WI38 (cell line): Measurements from ENCODE around the gene PRPSAP2.
"Not testable (repeated sequence)": the region's sequence is repeated elsewhere in the genome, so short reads cannot be mapped to it uniquely, and the experiment has no call there.

Experiments
- H3K4me3 ChIP-seq: 2 replicates; pipeline ENCODE4 v1.5.1; 2011; ENCODE audit warnings: low read depth, mild to moderate bottlenecking, control low read depth, low read length
- CTCF ChIP-seq: IDR thresholded peaks from 2 replicates; pipeline ENCODE4 v1.5.1; 2012; ENCODE audit warnings: low read depth, mild to moderate bottlenecking, control low read depth, low read length

Gene PRPSAP2

GRCh38 chr17:18862011-18862410 lies 4.1 kb downstream of the PRPSAP2 start:
- H3K4me3 ChIP-seq, result no peak overlapping the region
- no peak for TF ChIP-seq CTCF

GRCh38 chr17:18864996-18865395 lies 7.1 kb downstream of the PRPSAP2 start:
- H3K4me3 ChIP-seq, result not testable (repeated sequence)

- TF ChIP-seq CTCF, result no peak
- H3K4me3 ChIP-seq, result no peak overlapping the region
Observed at GRCh38 chr17:18866866-18867813, 9.2 kb downstream of the PRPSAP2 start.

GRCh38 chr17:18877104-18877645 lies 19.2 kb downstream of the PRPSAP2 start:
- TF ChIP-seq CTCF, result no peak
- H3K4me3 ChIP-seq, result no peak overlapping the region

GRCh38 chr17:18888766-18889290 lies 30.9 kb downstream of the PRPSAP2 start:
- no peak for TF ChIP-seq CTCF
- H3K4me3 ChIP-seq, result no peak overlapping the region

GRCh38 chr17:18889658-18890057 lies 31.7 kb downstream of the PRPSAP2 start:
- no peak overlapping the region for H3K4me3 ChIP-seq
- TF ChIP-seq CTCF, result no peak

GRCh38 chr17:18891541-18891940 lies 33.6 kb downstream of the PRPSAP2 start:
- no peak overlapping the region for H3K4me3 ChIP-seq
- no peak for TF ChIP-seq CTCF
